A549 treated with CORT108297 at 1 μM for 4 hours (cell line): Measurements from ENCODE around the gene RMI2. TPM values are rescaled to one million over a fixed set of nuclear protein-coding genes. Genes with fewer than 3 reads are reported as not detected.

Experiments used
- total RNA-seq: library from RNA; stranded (reverse); fragments of 200-300 nt; extraction: Qiagen RNA extraction; gene quantifications from 5 replicates; pipeline ENCODE4 v1.2.3, GENCODE V29; 2022

The RMI2 gene
- 25.0 to 36.6 TPM (median 33.5 TPM) in 5 replicates for total RNA-seq

DNA sequence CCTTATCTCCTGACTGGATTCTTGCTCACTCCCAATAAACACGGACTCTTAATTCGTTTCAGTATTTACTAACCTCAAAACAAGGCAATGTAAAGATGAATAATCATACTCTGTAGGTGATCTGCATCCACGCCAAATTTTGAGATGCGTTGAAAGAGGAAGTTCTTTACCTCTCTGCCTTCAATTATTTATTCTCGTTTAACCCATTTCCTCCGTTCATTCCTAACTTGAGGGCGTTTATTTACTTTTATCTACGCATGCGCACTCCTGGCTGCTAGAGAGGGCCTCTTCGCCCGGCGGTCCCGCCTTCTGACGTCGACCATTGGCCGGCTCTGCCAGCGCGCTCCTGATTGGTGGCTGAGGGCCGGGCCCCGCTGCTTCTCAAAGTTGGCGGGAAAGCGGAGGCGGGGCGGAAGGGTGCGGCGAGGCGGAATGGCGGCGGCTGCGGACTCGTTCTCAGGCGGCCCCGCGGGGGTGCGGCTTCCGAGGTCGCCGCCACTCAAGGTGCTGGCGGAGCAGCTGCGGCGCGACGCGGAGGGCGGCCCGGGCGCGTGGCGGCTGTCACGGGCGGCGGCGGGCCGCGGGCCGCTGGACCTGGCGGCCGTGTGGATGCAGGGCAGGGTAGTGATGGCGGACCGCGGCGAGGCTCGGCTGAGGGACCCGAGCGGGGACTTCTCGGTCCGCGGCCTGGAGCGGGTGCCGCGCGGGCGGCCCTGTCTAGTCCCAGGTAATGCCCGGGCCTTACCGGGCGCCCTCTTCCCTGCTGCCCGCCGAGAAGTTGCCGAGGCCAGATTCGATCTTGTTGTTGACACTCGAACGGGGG is at the start of gene RMI2:
TSS of gene RMI2 (plus strand) at position 420 of the 823 bp plus-strand sequence. CDS start at position 433, 13 bp downstream.

Other genes starting within 250 kb of the RMI2 start
- gene SOCS1, start 89.3 kb upstream of the RMI2 start, total RNA-seq: 0.76 to 2.6 TPM (median 1.9 TPM) in 5 replicates
- not detected in 5 replicates for gene TNP2, start 76.1 kb upstream of the RMI2 start, total RNA-seq
- gene PRM3, start 71.8 kb upstream of the RMI2 start, total RNA-seq: not detected in 5 replicates
- gene PRM2, start 69.0 kb upstream of the RMI2 start, total RNA-seq: not detected in 5 replicates
- gene PRM1, start 64.1 kb upstream of the RMI2 start, total RNA-seq: not detected in 5 replicates
- gene LITAF, start 241.5 kb downstream of the RMI2 start, total RNA-seq: 192 to 210 TPM (median 200 TPM) in 5 replicates